ENCODE data around the gene KCNQ1.

Gene KCNQ1

DNA sequence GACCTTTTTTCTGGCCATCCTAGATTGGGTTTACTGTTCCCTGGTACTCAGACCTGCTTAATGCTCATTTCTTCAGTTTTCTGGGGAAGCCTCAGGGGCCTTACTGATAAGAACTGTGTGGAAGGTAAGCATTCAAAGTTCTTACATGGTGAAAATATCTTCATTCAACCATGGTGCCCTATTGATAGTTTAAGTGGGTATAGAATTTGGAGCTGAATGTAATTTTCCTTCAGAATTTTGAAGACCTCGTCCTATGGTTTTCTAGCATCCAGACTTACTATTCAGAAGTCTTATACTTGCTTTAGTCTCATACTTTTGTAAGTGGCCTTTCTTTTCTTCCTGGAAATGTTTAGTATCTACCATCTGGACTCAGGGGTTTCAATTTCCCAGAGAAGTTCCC is 365.0 kb downstream of the KCNQ1 start:
- FAIRE-seq: no peak
- TF ChIP-seq, protein P1, sequence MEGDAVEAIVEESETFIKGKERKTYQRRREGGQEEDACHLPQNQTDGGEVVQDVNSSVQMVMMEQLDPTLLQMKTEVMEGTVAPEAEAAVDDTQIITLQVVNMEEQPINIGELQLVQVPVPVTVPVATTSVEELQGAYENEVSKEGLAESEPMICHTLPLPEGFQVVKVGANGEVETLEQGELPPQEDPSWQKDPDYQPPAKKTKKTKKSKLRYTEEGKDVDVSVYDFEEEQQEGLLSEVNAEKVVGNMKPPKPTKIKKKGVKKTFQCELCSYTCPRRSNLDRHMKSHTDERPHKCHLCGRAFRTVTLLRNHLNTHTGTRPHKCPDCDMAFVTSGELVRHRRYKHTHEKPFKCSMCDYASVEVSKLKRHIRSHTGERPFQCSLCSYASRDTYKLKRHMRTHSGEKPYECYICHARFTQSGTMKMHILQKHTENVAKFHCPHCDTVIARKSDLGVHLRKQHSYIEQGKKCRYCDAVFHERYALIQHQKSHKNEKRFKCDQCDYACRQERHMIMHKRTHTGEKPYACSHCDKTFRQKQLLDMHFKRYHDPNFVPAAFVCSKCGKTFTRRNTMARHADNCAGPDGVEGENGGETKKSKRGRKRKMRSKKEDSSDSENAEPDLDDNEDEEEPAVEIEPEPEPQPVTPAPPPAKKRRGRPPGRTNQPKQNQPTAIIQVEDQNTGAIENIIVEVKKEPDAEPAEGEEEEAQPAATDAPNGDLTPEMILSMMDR (IDR thresholded peaks at IDR 0.05; ENCODE audit: insufficient read depth, missing control alignments): no peak
- DNase-seq (ENCODE audit: insufficient read length, low spot score): no peak

DNA sequence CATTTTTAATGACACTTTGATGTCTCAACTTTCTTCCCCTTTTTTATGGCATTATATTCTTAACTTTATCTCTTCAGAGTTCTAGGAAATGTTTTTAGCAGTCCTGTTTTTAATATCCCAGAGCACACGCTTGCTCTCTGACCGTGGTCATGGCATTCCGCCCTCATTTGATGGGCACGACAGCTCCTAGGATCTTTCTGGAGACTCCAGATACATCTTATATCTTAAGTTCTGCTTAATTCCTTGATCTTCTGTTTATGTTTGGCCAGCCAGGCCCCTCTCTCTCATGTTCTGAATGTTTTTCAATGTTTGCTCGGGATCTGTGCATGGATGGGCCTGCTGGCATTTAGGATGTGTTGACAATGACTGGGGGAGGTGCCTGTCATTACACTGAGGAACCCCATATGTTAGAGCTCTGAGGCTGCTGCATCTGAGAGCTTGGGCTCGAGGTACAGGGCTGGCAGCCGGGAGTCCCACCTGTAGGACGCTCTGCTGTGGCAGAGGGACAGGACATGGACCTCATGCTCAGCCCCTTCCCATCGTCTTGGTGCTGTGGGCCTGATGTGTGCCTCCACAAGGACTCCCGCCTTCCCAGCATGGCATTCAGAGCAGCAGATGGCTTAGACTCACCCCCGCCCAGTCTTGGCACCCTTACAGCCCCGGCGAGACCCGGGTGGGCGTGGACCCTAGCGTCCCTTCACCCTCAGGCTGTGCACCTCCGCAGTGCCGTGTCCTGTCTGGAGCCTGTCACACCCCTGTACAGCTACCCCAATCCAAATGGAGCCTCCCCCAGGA is 365.8 kb downstream of the KCNQ1 start:
- FAIRE-seq: no peak
- DNase-seq (ENCODE audit: insufficient read length, low spot score): no peak
- TF ChIP-seq, protein P1 (IDR thresholded peaks at IDR 0.05; ENCODE audit: insufficient read depth, missing control alignments): no peak

DNA sequence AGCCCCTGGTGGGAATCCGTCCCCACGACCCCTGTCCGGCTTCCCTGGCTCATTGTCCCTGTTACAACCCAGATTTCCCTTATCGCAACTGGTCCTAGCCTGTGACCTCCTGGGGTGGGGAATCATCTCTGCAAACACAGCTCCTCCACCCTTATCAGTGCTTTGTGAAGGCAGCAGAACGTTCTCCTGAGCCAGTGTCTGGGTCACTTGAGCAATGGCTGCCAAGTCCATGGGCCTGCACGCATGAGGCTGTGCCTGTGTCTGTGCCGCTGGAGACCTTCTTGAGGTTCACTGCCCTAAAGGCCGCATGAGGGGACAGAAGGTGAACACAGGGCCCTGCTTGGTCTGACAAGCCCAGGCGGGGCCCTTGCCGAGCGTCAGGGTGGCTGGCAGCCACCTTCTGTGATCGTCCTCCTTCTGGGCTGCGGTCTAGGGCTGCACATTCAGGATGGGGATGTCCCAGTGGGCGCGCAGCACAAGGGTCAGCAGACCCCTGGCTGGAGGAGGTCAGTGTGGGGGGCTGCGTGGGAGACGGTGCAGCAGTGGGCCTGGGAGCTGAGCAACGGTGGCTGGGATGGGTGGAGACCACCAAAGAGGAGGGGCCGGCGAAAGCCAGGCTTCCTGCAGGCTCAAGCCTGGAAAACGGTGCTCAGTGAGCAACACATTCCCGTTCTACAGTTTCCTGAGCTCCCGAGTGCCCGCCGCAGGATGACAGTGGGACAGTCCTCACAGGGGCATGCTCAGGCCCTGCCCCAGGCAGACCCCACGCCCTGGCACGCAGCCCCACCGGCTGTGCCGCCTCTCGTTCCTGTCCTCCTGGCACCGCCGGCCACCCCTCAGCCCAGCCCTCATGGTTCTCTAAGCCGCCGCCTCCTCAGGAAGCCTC is 366.6 kb downstream of the KCNQ1 start:
- FAIRE-seq (no peak), DNase-seq (ENCODE audit: insufficient read length, low spot score) (no peak)
- TF ChIP-seq, protein P1 (IDR thresholded peaks at IDR 0.05; ENCODE audit: insufficient read depth, missing control alignments): no peak

DNA sequence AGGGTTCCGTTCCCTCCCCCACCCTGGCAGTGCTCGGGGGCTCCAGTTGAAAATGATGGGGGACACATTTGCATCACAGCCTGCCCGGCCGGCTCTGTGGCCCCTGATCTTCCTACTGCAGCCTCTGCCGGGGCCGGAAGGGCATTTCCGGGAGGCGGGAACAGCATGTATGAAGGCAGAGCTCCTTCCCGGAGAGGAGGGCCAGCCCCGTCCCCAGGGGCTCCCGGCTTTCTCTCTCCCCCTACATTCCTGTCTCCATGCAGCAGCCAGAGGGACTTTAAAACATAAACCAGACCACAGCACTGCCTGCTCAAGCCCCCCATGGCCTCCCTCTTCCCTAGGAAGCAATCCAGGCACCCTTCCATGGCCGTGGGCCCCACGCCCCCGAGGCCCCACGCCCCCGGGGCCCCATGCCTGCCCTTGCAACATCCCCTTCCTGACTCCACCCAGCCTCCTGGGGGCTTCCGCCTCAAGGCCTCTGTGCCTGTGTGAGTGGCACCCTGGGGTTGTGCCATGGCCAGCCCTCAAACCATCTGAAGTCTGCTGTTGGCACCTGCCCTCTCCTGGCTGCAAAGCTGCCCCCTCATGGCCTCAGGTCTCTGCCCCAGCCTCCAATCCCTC is 367.7 kb downstream of the KCNQ1 start:
- TF ChIP-seq, protein P1 (IDR thresholded peaks at IDR 0.05; ENCODE audit: insufficient read depth, missing control alignments): no peak
- FAIRE-seq: no peak

DNA sequence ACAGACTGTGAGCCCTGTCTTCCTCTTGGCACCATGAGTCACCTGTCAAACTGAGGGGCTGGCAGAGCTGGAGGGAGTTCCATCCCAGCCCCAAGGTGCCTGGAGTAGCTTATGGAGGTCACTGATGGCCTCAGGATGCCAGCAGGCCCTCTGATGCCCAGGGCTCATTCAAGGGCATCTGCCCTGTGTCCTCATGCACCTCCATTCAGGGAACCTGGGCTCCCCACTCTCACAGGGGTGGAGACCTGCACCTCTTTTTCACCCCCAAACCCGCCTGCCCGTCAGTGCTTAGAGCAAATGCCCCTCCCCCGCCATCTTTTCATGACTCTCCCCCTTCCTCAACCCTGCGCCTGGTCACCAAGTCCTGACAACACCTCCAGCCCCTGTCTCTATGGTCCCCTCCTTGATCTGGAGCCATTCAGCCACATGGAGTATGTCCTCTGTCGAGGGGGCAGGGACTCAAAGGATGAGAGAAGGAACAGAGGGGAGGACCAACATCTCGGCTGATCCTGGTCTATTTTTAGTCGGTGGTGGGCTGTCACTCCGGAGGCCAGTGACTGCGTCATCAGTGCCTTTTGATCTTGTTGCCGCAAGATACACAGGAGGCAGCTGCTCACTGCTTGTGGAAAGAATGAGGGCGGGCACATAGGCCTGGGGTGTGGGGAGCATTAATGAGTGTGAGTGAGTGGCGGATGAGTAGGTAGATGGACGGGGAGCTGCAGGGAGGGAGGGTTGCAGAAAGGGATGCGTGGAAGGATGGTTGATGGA is 368.5 kb downstream of the KCNQ1 start:
- DNase-seq (ENCODE audit: insufficient read length, low spot score) (no peak), FAIRE-seq (no peak)
- TF ChIP-seq, protein P1 (IDR thresholded peaks at IDR 0.05; ENCODE audit: insufficient read depth, missing control alignments): no peak

More for the DNA sequence above, 367.7 kb downstream of the KCNQ1 start:
- DNase-seq (ENCODE audit: insufficient read length, low spot score): no peak

DNA sequence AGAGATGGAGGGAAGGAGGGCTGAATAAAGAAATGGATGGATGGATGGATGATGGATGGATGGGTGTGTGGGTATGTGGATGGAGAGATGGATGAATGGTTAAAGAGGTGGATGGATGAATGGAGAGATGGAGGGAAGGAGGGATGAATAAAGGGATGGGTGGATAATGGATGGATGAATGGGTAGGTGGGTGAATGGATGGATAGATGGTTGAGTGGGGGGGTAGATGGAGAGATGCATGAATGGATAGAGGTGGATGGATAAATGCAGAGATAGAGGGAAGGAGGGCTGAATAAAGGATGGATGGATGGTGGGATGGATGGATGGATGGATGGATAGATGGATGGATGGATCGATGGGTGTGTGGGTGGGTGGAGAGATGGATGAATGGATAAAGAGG is 369.2 kb downstream of the KCNQ1 start:
- no peak for FAIRE-seq
- no peak for DNase-seq (ENCODE audit: insufficient read length, low spot score)

More for the DNA sequence above, 369.2 kb downstream of the KCNQ1 start:
- TF ChIP-seq, protein P1 (IDR thresholded peaks at IDR 0.05; ENCODE audit: insufficient read depth, missing control alignments): no peak
